Uterus (tissue), 4 donors: ENCODE measurements around the gene TLCD3B. TPM values are rescaled to one million over a fixed set of nuclear protein-coding genes. Genes with fewer than 3 reads are reported as not detected.

ENCODE experiments used
- DNase-seq, 2 donors: peaks; one replicate each; pipeline ENCODE4 v3.0.0-alpha.2; 2019 to 2020
- H3K27ac ChIP-seq, 2 donors: fragments of 200-600 bp; sonication (generic); 1 replicate in 1 of 2; 2 replicates in 1 of 2; pipeline ENCODE4 v1.5.1; 2016 to 2018
- H3K27me3 ChIP-seq, 2 donors: fragments of 200-600 bp; sonication (generic); one replicate each; pipeline ENCODE4 v1.5.1; 2018 to 2019; ENCODE audit warnings: control low read depth in 1 of 2
- H3K36me3 ChIP-seq, 2 donors: fragments of 200-600 bp; sonication (generic); one replicate each; pipeline ENCODE4 v1.5.1; 2019; ENCODE audit warnings: control low read depth in 1 of 2
- H3K4me1 ChIP-seq, 2 donors: fragments of 200-600 bp; sonication (generic); one replicate each; pipeline ENCODE4 v1.5.1; 2018 to 2019; ENCODE audit warnings: control low read depth in 1 of 2
- H3K4me3 ChIP-seq, 2 donors: fragments of 200-600 bp; sonication (generic); 1 replicate in 1 of 2; 2 replicates in 1 of 2; pipeline ENCODE4 v1.5.1; 2018 to 2019; ENCODE audit warnings: mild to moderate bottlenecking in 1 of 2
- H3K9me3 ChIP-seq, 2 donors: fragments of 200-600 bp; sonication (generic); one replicate each; pipeline ENCODE4 v1.5.1; 2019; ENCODE audit warnings: control low read depth in 1 of 2
- POLR2A ChIP-seq, 2 donors: fragments of 450-650 bp; IDR thresholded peaks; one replicate each; pipeline ENCODE4 v1.6.1; 2016; ENCODE audit warnings: antibody characterized with exemption in 2 of 2, mild to moderate bottlenecking in 1 of 2, moderate library complexity in 1 of 2
- intact Hi-C: fragments of 100-400 bp; cut with DNase I; formaldehyde crosslinking; loops from one replicate; pipeline ENCODE4 v1.15.1; 2023; ENCODE audit warnings: low total_unique reads
- total RNA-seq, 4 donors: library from RNA; depleted of rRNA in 3 of 4; stranded (reverse); fragments of >200 nt in 3 of 4; gene quantifications; one replicate each; pipeline versions ENCODE4 v1.1.0 to v1.2.4, GENCODE V29; 2014 to 2023
- TF ChIP-seq, protein P1 (sequence below), 4 experiments: fragments of 200-600 bp in 2 of 4; fragments of 450-650 bp in 2 of 4; sonication (generic) in 2 of 4; IDR thresholded peaks; one replicate each; pipeline ENCODE4 v1.5.1; 2016 to 2019; ENCODE audit warnings: antibody characterized with exemption in 4 of 4, mild to moderate bottlenecking in 2 of 4, moderate library complexity in 1 of 4
- donor health status: DM: yes; HTN: yes; CAD: no.

TLCD3B gene
- total RNA-seq, 4 donors from 2014 or later = 0.62 TPM; not detected in 3

DNA sequence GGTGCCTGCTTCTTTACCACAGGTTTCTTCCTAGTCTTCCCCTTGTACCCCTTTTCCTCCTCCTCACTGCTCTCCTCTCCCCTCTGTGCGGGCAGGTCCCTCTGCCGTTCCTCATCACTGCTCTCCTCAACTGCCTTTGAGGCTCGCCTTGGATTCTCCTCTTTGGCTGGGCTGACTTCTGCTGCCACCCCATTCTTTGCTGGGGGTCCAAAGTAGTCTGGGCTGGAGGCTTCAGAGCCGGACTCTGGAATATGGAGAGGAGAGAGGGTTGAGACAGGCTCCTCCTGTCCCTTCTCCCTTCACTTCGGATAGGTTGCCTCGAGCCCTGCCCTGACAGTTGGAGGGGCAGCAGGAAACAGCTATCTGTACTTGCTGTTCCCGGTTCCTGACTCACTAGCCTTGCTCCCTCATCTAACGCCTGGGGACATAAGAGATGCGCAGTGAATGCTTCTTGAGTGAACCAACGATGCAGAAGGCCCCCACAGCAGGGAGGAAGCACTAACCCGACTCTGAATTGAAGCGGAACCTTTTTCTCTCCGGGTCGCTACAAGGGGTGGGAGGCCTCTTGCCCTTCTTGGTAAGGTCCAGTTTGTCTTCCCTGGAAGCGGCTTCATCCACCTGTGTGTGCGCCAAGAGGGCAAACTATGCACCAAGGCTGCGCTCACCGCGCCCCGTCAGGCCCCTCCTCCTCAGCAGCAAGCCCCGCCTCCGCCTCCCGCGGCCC lies 36.3 kb downstream of the TLCD3B start:
- H3K4me3 ChIP-seq = peak overlapping the region; percentile 93 to 96
- TF ChIP-seq, protein P1, sequence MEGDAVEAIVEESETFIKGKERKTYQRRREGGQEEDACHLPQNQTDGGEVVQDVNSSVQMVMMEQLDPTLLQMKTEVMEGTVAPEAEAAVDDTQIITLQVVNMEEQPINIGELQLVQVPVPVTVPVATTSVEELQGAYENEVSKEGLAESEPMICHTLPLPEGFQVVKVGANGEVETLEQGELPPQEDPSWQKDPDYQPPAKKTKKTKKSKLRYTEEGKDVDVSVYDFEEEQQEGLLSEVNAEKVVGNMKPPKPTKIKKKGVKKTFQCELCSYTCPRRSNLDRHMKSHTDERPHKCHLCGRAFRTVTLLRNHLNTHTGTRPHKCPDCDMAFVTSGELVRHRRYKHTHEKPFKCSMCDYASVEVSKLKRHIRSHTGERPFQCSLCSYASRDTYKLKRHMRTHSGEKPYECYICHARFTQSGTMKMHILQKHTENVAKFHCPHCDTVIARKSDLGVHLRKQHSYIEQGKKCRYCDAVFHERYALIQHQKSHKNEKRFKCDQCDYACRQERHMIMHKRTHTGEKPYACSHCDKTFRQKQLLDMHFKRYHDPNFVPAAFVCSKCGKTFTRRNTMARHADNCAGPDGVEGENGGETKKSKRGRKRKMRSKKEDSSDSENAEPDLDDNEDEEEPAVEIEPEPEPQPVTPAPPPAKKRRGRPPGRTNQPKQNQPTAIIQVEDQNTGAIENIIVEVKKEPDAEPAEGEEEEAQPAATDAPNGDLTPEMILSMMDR (IDR thresholded peaks at IDR 0.05) = no peak
- TF ChIP-seq POLR2A (IDR thresholded peaks at IDR 0.05) = no peak
- H3K27ac ChIP-seq = peak overlapping the region; percentile 96 to 98
- intact Hi-C loops = no loop called here
- peak; percentile 54 to 60 for DNase-seq
- H3K9me3 ChIP-seq = no peaks in the 10 kb centered on the region
- H3K27me3 ChIP-seq = no peaks in the 10 kb centered on the region
- H3K36me3 ChIP-seq = no peaks in the 10 kb centered on the region
- H3K4me1 ChIP-seq = peaks cover 0 to 8% of the 10 kb centered on the region in 2 donors

DNA sequence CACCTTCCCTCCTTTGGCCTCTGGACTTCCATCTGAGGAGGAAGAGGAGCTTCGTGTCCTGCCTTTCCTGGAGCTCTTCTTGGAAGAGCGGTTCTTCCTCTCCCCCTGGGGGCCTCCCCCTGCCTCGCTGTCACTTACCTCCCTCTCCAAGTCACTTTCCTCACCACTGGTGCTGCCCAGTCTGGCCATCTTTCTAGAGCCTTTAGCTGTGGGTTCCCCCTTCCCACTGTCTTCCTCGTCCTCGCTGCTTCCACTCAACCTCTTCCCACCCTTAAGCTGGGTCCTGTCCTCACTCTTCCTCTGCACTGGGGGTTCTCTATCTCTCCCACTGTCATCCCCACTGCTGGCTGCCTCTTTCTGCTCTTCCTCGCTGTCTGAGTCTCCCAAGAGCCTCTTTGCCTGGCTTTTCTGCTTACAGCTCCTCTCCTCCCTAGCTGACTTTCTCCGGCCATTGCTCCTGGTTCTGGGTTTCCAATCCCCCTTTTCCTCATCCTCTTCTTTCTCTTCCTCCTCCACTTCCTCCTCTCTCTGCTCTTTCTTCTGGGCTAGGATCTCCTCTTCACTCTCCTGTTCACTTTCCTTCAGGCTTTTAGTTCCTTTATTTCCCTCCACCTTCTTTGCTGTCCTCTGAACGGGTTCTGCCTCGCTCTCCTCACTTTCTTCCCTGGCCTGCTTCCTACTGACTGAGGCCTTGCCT lies 37.0 kb downstream of the TLCD3B start:
- Histone ChIP-seq H3K27me3 (no peaks in the 10 kb centered on the region), H3K27ac (peak overlapping the region; percentile 96 to 98), H3K4me1 (peaks cover 0 to 8% of the 10 kb centered on the region in 2 donors), H3K36me3 (no peaks in the 10 kb centered on the region), H3K9me3 (no peaks in the 10 kb centered on the region), H3K4me3 (no peak overlapping the region)
- TF ChIP-seq POLR2A (IDR thresholded peaks at IDR 0.05) = no peak
- TF ChIP-seq, protein P1 (IDR thresholded peaks at IDR 0.05) = no peak
- intact Hi-C loops = no loop called here
- DNase-seq = no peak

DNA sequence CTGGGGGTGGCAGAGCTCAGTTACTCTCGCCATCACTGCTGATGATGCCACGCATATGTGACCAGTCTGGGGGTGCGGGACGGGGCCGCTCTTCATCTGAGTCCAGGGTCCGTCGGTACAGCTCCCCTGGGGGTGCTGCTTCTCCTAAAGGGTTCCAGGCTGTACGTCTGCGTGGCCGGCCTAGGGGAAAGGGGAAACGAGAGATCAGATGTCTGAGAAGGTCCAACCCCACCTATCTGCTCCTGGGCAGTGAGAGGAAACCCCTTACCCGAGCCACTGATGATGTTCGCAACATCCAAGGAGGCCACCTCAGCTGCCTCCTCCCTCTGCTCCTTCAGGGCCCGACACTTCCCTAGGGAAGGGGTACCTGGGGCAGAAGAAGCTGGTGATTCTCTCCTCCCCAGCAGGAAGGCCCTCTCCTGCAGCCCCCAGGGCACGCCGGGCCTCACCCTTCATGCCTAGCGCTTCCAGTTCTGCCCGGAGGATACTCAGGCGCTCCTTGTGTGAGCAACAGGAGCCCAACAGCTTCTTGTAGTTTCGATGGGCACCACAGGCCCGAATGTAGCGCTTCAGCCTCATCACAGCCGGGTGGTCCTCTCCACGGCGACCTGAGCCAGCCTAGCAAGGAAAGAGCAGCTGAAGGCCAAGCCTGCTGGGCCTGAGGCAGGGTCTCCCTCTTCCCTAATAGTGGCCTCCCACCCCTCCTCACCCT lies 37.7 kb downstream of the TLCD3B start:
- H3K4me3 ChIP-seq = no peak overlapping the region
- H3K27ac ChIP-seq = no peak overlapping the region
- TF ChIP-seq, protein P1 (IDR thresholded peaks at IDR 0.05) = no peak
- no peak for TF ChIP-seq POLR2A (IDR thresholded peaks at IDR 0.05)

DNA sequence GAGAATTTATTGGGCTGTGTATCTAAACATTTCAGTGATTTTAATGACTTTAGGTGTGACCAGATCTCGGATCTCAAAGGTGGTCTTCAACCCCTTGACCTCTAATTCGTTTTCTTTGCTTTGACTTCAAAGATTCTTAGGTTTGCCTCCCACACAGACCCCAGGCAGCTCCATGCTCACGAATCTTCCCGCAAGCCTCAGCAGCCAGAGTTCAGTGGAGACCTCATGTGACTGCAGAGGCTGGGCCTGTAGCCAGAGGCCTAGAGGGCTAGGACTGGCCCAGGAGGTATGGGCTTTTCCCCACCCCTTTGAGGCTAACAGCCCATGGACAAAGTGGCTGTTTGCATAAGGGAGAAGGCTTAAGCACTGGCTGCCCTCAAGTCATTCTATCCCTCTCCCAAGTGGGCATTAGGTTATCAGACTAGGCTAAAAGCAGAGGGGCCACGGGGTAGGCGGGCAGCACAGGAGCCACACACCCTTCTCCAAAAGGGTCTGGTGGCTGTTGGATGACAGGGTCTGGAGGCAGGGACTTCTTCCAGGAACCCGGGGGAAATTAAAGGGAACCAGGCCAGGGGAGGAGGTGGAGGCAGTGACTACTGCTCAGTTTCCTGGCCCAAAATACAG lies 38.6 kb downstream of the TLCD3B start:
- intact Hi-C loops = no loop called here
- Histone ChIP-seq H3K36me3 (no peaks in the 10 kb centered on the region), H3K27me3 (no peaks in the 10 kb centered on the region), H3K4me3 (no peak overlapping the region), H3K9me3 (no peaks in the 10 kb centered on the region), H3K27ac (no peak overlapping the region), H3K4me1 (peaks cover 0 to 8% of the 10 kb centered on the region in 2 donors)
- no peak for DNase-seq
- no peak for TF ChIP-seq POLR2A (IDR thresholded peaks at IDR 0.05)
- TF ChIP-seq, protein P1 (IDR thresholded peaks at IDR 0.05) = no peak

More for the DNA sequence above, 37.7 kb downstream of the TLCD3B start:
- intact Hi-C loops = no loop called here
- Histone ChIP-seq H3K27me3 (no peaks in the 10 kb centered on the region), H3K4me1 (peaks cover 0 to 8% of the 10 kb centered on the region in 2 donors), H3K36me3 (no peaks in the 10 kb centered on the region), H3K9me3 (no peaks in the 10 kb centered on the region)
- no peak for DNase-seq
